DMS79 treated with DMSO at 0.1 percent for 48 hours (cell line): Measurements from ENCODE around the gene CCDC192.

Experiments
- DNase-seq: peaks from one replicate; lab custom pipeline; 2025; lab: John Stamatoyannopoulos, UW

The CCDC192 gene

DNA sequence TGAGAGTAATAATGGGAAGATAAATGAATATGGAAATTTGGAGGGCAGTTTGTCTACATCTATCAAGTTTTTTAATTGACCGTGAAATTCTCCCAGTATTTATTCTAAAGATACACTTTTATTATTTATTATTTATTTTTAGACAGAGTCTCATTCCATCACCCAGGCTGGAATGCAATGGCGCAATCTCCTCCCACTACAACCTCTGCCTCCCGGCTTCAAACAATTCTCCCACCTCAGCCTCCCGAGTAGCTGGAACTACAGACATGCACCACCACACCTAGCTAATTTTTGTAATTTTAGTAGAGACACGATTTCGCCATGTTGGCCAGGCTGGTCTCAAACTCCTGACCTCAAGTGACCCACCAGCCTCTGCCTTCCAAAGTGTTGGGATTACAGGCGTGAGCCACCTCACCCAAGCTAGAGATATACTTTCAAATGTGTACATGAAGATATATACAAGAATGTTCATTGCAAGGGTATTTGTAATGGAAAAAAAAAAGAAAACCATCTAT is 282.7 kb downstream of the CCDC192 start:
- DNase-seq = no peak

- DNase-seq = no peak
These were observed 284.4 kb downstream of the CCDC192 start for GRCh38 chr5:127987354-127988145.

DNA sequence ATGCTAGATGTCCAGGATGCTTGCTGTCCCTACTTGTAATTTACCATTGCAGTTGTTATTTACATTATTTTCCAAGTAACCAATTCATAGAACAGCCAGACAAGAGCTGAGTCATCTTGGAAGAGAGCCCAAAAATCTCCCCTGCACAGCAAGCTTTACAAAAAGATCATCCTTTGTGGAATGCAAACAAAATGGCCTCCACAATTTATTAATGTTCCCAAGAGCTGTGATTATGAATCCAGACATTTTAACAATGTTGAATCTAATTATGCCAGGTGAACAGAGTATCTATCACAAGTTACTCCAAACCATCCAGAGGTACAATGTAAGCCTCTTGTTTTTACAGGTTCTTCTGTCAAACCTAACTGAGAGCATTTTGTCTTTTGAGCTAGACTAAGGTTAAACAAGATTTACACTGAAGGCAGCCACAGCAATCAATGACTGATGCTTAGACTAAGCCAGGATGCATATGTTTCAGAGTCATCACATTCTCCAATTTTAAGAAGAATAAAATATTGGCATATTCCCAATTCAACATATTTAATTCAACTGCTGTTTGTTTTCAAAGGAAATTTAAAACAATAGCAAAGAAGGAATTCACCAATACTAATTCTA is 285.1 kb downstream of the CCDC192 start:
- peak; percentile 24 for DNase-seq
